HG03045 (cell line): ENCODE results near the gene CRIM1.
A peak's percentile ranks its signal among the peaks of the same experiment; 100 is the strongest.

Source experiments
- ATAC-seq: cut with Tn5 transposase; IDR thresholded peaks from one replicate; pipeline ENCODE4 v1.9.1; 2021; ENCODE audit warnings: mild to moderate bottlenecking, moderate library complexity; ENCODE audit not compliant: unreplicated experiment

CRIM1 gene

GRCh38 chr2:36569267-36569856 is 213.8 kb downstream of the CRIM1 start:
- no peak for ATAC-seq

GRCh38 chr2:36570416-36570815 is 214.8 kb downstream of the CRIM1 start:
- ATAC-seq = no peak

GRCh38 chr2:36572054-36572718 is 216.6 kb downstream of the CRIM1 start:
- ATAC-seq = no peak

- ATAC-seq = no peak
Measured at GRCh38 chr2:36572719-36573059, 217.1 kb downstream of the CRIM1 start.

GRCh38 chr2:36573165-36573564 is 217.6 kb downstream of the CRIM1 start:
- ATAC-seq = no peak

GRCh38 chr2:36574560-36574959 is 219.0 kb downstream of the CRIM1 start:
- ATAC-seq = no peak

GRCh38 chr2:36577884-36578283 is 222.3 kb downstream of the CRIM1 start:
- no peak for ATAC-seq

GRCh38 chr2:36578343-36579296 is 223.0 kb downstream of the CRIM1 start:
- ATAC-seq = no peak

GRCh38 chr2:36579297-36579664 is 223.7 kb downstream of the CRIM1 start:
- ATAC-seq = no peak

GRCh38 chr2:36582538-36582937 is 227.0 kb downstream of the CRIM1 start:
- ATAC-seq = no peak

GRCh38 chr2:36582951-36583350 is 227.4 kb downstream of the CRIM1 start:
- no peak for ATAC-seq

GRCh38 chr2:36584148-36584794 is 228.7 kb downstream of the CRIM1 start:
- ATAC-seq = no peak

- ATAC-seq = no peak
Measured at GRCh38 chr2:36586672-36587071, 231.1 kb downstream of the CRIM1 start.

- ATAC-seq = no peak
Measured at GRCh38 chr2:36587101-36587500, 231.5 kb downstream of the CRIM1 start.

- ATAC-seq = no peak
Measured at GRCh38 chr2:36587556-36587955, 232.0 kb downstream of the CRIM1 start.

- no peak for ATAC-seq
Measured at GRCh38 chr2:36589230-36589630, 233.7 kb downstream of the CRIM1 start.

- ATAC-seq = no peak
Measured at GRCh38 chr2:36594849-36595248, 239.3 kb downstream of the CRIM1 start.

GRCh38 chr2:36596397-36596796 is 240.8 kb downstream of the CRIM1 start:
- ATAC-seq = no peak

GRCh38 chr2:36597003-36597531 is 241.5 kb downstream of the CRIM1 start:
- ATAC-seq = no peak

GRCh38 chr2:36597532-36598377 is 242.2 kb downstream of the CRIM1 start, which contains the start of gene FEZ2:
Gene FEZ2, minus strand, starts transcription at chr2:36598168. Its CDS starts 26 bp downstream, at chr2:36598142.
- ATAC-seq = peak; percentile 99
